Right ventricle myocardium superior (tissue), 1 donor: ENCODE data around the gene CC2D1B. TPM values are rescaled to one million over a fixed set of nuclear protein-coding genes. Genes with fewer than 3 reads are reported as not detected.
"Not testable (repeated sequence)": the region's sequence is repeated elsewhere in the genome, so short reads cannot be mapped to it uniquely, and the experiment has no call there.

Experiments
- ATAC-seq: fragments of 200-7000 bp; cut with Tn5 transposase; one replicate; pipeline ENCODE4 v1.9.1; 2020; ENCODE audit warnings: mild to moderate bottlenecking; ENCODE audit not compliant: poor library complexity
- DNase-seq: peaks from one replicate; pipeline ENCODE4 v3.0.0-alpha.2; 2020
- intact Hi-C: fragments of 100-400 bp; cut with DNase I; formaldehyde crosslinking; loops from one replicate; pipeline ENCODE4 v1.11.2; 2022
- long read RNA-seq: library from polyadenylated mRNA; unstranded; transcript quantifications from one replicate; pipeline ENCODE4 v2.0.0, GENCODE V29; 2021
- total RNA-seq: library from RNA; stranded (reverse); fragmentation: NEBNext Ultra II Directional; extraction: Animal tissue kit (Norgen Biotek cat#: 25700); gene quantifications from one replicate; pipeline ENCODE4 v1.2.1, GENCODE V29; 2021
- donor health status: DM: no; HTN: yes; CAD: no; lungs with severe emphysema.

Gene CC2D1B, protein sequence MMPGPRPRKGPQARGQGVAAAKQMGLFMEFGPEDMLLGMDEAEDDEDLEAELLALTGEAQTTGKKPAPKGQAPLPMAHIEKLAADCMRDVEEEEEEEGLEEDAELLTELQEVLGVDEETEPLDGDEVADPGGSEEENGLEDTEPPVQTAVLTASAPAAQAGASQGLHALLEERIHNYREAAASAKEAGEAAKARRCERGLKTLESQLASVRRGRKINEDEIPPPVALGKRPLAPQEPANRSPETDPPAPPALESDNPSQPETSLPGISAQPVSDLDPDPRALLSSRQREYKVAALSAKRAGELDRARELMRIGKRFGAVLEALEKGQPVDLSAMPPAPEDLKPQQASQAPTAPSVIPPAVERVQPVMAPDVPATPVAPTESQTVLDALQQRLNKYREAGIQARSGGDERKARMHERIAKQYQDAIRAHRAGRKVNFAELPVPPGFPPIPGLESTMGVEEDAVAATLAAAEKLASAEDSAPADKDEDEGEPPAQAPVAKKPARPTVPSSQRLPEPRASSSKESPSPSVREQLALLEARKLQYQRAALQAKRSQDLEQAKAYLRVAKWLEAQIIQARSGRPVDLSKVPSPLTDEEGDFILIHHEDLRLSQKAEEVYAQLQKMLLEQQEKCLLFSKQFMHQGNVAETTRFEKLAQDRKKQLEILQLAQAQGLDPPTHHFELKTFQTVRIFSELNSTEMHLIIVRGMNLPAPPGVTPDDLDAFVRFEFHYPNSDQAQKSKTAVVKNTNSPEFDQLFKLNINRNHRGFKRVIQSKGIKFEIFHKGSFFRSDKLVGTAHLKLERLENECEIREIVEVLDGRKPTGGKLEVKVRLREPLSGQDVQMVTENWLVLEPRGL
- 11.7 TPM for total RNA-seq
- long read RNA-seq, transcript CC2D1B-201 (25 exons, 3,377 nt): major isoform, 11 of 35 reads
- long read RNA-seq, partial matches to known transcripts: 19 of 35 reads
- long read RNA-seq, other reads (novel, unspliced or antisense): 5 of 35 reads

DNA sequence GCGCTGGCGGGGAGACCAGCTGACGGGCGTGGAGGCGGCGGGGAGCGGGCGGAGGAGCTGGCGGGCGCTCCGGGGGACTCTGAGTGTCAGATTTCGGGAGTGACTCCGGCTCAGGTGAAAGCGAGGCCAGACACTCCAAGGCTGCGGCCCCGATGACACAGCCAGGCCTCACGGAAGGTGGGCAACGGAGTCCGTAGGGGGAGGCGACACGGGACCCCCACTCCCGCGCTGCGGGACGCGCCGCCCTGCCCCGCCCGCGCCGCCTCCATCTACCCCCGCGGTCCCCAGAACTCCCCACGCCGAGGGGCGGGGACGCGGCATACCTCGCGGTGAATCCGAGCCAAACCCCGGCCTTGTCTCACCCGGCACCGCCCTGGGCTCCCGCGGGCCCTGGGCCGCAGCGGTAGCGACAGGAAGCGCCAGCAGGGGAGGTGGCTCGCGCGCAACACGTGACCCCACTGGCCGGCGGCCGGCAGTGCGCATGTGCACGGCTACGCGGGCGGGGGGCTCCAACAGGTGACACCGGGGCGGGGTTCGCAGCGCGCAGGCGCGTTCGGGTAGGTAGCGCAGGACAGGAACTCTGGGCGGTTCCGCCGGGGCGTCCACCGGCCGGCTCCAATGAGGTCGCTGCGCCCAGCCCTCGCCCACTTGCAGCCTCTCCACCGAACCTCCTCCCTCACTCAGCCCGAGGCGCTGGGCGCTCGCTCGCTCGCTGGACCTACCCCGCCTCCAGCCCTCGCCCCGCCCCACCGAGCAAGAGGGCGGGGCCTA lies at the start of gene CC2D1B:
CC2D1B (minus strand) TSS at position 460 of the 771 bp plus-strand sequence. CDS start 1,585 bp downstream, outside the sequence.
- intact Hi-C loops: no loop called here
- ATAC-seq (peak; percentile 94), DNase-seq (peak; percentile 99)

DNA sequence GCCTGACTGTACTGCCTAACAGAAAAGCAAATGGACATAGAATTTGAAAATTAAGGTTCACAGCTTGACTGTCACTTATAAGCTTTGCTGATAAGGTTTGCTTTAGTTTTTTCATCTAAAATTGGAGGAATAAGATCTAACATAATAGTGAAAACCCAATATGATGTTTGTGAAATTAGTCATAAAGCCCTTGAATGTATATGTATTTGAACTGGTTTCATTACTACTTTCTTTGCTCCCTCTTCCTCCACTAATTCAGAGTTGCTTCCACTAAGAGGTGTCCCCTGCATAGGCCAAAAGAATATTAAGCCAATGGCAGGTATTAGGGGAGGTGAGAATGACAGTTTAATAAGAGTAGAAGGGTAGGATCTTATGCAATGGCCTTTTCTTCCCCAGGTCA lies 48.9 kb upstream of the CC2D1B start:
- no peak for ATAC-seq
- DNase-seq: no peak
- intact Hi-C loops: no loop called here

DNA sequence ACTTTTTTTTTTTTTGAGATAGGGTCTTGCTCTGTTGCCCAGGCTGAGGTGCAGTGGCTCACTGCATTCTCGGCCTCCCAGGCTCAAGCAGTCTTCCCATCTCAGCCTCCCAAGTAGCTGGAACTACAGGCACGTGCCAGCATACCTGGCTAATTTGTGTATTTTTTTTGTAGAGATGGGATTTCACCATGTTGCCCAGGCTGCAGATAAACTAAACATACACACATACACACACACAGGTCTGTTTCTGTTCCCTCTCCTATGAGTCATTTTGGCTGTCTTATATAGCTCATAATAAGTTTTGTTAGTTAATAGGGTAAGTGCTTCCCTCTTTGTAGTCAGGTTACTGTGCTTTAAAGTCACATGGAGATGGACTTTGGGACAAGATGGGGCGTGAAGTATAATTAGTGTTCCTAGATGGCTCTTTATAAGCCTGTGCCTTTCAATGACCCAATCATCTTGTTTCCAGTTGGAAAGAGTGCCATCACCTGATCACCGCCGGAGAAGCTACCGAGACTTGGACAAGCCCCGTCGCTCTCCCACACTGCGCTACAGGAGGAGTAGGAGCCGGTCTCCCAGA lies 47.5 kb upstream of the CC2D1B start:
- intact Hi-C loops: no loop called here
- no peak for ATAC-seq

DNA sequence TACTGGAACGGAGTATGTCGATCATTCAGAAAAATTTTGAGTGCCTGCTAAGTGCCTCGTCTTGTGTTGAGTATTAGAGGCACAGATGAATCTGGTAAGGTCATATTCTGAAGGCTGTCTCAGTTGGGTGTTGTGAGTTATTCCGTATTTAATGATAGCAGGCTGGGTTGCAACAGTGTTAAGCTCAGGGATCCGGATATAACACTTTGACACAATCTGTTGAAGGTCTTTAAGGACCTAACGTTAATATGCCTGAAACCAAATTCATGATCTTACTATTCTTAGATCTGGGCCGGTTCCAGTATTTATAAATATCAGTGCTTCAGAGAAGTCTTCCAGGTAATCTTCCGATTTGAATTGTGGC lies 39.0 kb upstream of the CC2D1B start:
- DNase-seq: no peak
- no peak for ATAC-seq
- intact Hi-C loops: no loop called here

More for the DNA sequence above, 47.5 kb upstream of the CC2D1B start:
- no peak for DNase-seq

DNA sequence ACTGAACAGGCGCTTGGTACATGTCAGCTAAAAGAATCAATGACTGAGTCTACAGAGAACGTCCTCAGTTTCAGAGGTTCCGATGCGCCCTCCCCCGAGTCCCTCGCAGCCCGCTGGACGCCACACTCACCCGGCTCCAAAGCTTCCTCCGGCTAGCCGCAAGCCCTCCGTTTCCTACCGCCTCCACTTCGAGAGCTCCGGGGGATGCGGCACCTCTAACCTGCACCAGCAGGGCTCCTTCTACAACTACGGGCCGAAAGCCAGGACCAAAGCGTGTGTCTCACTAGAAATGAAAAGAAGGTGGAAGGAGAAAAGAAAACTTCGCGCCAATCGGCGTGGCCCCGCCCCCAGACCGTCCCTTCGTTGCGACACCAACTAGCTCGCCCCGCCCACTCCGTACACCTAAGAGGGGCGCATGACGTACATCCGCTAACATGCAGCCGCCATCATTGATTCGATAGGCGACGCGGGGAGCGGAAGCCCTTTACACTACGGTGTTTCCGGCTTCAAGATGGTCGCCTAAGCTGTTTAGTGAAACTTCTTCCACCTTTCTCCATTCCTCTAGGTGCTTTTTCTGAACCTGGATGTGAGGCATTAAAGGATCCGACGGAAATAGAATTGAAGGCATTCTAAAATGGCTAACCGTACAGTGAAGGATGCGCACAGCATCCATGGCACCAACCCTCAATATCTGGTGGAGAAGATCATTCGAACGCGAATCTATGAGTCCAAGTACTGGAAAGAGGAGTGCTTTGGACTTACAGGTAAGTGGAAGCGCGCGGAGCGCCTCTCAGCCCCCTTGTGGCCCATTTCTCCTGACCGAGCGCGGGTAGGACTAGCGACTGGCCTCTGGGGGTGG lies 38.3 kb upstream of the CC2D1B start, which contains the start of the genes ORC1 and PRPF38A:
ORC1 (minus strand) TSS at position 308 of the 859 bp plus-strand sequence. CDS start 2,200 bp downstream, outside the sequence.
PRPF38A (plus strand) TSS at position 487 of the 859 bp plus-strand sequence; CDS start at position 635, 148 bp downstream.
- DNase-seq: peak; percentile 98
- intact Hi-C loops: no loop called here
- peak; percentile 100 for ATAC-seq

DNA sequence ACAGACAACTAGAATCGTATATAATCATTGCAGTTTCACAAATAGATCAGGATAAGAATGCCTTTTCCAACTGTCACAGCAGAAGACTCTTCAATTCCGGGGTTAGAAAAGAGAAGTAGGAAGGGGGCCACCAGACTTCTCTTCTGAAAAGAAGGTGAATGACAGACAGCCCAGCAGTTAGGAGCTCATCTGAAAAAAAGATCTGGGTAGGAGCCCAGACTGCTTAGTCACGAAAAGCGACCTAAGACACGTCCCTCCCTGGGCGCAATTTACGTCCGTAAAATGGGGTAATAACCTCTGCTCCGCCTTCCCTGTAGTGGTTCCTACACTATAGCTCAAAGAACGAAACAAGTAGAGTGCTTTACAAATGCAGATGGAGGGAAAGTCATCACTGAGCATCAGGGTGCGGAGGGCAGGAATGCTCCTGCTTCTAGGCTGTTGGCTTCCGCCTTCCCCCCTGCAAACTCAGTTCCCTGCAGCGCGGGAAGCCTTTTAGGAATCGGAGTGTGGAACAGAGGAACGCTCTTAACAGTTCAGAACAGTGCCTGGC lies 37.6 kb upstream of the CC2D1B start:
- DNase-seq (no peak), ATAC-seq (peak; percentile 7)
- intact Hi-C loops: no loop called here

DNA sequence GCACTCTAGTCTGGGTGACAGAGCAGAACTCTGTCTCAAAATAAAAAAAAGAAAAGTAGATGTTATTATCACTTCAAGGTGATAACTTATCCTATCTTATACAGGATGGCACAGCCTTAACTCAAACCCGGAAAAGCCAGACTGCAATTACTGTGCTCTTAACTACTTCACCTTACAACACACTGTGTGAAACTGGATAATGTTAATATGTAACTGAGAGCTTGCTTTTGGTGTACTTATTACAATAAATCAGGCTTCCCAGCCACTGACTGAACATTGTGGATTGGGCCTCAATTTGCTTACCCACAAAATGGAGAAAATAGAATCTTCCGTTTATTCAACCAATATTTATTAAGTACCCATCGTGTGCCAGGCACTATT lies 36.8 kb upstream of the CC2D1B start:
- no peak for ATAC-seq
- intact Hi-C loops: no loop called here
- DNase-seq: no peak

DNA sequence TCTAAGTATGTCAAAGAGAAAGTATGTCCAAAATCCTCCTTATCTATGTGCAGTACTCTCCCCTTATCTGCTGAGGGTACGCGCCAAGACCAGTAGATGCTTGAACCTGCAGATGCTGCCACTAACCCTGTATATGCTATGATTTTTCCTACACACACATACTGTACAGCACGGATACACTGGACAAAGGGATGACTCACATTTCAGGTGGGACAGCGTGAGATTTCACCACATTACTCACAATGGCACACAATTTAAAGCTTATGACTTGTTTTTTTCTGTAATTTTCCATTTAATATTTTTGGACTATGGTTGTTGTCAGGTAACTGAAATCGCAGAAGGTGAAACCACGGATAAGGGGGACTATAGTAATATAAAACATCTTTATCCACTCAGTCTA lies 34.1 kb upstream of the CC2D1B start:
- intact Hi-C loops: no loop called here
- DNase-seq (no peak), ATAC-seq (no peak)

DNA sequence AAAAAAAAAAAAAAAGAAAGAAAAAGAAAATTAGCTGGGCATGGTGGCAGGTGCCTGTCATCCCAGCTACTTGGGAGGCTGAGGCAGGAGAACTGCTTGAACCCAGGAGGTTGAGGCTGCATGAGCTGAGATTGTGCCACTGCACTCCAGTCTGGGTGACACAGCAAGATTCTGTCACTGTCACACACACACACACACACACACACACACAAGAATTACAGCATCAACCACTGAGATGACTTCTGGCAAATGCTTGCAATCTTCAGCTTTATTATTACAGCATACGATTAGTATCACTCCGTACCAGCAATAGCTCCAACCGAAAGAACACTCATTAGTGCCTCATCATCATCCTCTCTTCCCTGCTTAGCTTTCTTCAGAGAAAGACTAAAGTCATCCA lies 33.6 kb upstream of the CC2D1B start:
- DNase-seq (no peak), ATAC-seq (no peak)
- intact Hi-C loops: no loop called here

DNA sequence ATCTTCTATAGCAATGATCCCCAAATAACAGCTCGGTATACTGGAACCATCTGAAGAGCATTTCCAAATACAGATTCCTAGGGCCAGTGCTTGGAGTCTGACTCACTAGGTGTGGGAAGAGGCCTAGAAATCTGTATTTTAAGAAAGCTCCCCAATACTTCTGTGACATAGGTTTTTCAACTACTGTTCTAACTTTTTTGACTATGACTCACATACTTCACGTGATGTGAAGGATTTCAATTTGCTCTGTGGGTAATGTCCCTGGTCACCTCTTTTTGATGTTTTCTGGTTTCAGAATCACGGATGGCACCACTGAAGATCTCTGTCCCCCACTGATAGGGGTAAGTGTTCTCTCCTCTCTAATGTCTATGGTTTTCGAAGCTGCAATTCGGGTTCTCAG lies 27.2 kb upstream of the CC2D1B start:
- intact Hi-C loops: no loop called here
- ATAC-seq (no peak), DNase-seq (no peak)

DNA sequence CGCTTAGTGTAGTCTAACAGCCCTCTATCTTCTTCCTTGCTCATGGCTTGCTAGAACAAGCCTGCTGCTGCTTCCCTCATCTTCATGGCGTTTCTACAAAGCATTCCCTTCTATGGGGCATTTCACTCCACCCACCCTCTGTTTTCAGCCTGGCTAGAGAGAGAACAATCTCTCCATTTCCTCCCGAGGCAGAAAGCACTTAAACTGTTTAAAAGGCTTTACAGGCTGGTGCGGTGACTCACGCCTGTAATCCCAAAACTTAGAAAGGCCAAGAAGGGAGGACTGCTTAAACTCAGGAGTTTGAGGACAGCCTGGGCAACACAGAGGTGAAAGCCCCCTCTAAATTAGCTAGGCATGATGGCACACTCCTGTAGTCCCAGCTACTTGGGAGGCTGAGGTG lies 20.5 kb upstream of the CC2D1B start:
- intact Hi-C loops: no loop called here
- ATAC-seq (no peak), DNase-seq (no peak)

DNA sequence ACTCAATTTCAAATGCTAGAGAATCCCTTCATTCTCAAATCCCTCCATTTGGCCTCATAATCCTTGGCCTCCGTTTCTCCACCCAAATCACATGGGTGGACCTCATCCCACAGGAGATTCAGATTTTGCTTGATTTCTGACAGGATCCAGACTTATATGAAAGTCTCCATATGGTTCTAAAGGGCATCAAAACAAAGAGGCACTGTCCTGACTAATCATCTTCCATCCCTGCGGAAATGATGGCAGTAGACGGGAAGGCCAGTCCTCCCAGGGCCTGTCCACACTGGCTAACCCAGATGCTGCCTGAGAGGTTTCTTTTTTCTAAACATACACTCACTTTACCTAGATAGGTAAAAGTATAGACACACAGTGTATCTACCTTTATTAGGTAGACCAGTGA lies 19.4 kb upstream of the CC2D1B start:
- intact Hi-C loops: no loop called here
- DNase-seq (no peak), ATAC-seq (no peak)

DNA sequence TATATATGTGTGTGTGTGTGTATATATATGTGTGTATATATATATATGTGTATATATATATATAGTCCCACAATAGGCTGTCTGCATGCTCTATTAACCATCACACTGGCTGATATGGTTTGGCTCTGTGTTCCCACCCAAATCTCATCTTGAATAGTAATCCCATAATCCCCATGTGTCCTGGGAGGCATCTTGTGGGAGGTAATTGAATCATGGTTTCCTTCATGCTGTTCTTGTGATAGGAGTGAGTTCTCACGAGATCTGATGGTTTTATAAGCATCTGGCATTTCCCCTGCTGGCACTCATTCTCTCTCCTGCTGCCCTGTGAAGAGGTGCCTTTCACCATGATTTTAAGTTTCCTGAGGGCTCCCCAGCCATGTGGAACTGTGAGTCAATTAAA lies 3.8 kb upstream of the CC2D1B start:
- DNase-seq, intact Hi-C loops, ATAC-seq: not testable (repeated sequence)

DNA sequence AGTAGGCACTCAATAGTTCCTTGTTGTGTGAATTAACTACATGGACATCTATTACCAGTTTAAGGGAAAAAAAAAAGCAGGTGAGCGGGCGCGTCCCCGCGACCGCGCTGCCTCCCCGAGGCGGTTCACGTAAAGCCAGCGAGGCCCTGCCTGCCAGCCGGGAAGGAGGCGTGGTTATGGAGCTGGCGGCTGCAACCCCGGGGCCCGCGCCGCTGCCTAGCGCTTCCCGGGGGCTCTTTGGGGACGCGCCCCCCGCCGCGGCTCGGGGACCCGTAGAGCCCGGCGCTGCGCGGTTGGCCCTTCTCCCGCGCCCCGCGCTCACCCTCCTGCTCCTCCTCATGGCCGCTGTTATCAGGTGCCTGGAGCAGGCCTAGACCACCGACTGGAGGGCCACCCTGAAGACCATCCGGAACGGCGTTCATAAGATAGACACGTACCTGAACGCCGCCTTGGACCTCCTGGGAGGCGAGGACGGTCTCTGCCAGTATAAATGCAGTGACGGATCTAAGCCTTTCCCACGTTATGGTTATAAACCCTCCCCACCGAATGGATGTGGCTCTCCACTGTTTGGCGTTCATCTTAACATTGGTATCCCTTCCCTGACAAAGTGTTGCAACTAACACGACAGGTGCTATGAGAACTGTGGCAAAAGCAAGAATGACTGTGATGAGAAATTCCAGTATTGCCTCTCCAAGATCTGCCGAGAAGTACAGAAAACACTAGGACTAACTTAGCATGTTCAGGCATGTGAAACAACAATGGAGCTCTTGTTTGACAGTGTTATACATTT lies 2.6 kb upstream of the CC2D1B start:
- ATAC-seq (no peak), DNase-seq (peak; percentile 68)
- intact Hi-C loops: no loop called here

DNA sequence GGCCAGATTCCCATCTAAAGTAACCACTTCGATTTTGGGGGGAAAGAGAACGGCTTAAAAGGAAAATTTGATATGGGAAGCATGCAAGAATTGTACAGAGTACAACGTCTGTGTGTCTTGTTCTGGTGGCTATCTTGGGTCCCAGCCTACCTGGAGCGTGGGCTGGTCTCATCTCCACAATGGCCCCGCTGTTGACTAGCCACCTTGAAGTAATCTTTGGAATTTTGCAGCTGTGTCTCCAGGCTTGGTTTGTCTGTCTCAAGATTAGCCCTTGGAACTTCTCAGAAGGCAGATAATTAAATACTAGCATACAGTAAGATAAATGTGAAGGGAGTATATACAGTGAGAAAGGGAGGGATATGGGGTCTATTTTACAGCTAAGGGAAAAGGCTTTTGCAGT lies 1.3 kb upstream of the CC2D1B start:
- intact Hi-C loops: no loop called here
- DNase-seq (no peak), ATAC-seq (no peak)

DNA sequence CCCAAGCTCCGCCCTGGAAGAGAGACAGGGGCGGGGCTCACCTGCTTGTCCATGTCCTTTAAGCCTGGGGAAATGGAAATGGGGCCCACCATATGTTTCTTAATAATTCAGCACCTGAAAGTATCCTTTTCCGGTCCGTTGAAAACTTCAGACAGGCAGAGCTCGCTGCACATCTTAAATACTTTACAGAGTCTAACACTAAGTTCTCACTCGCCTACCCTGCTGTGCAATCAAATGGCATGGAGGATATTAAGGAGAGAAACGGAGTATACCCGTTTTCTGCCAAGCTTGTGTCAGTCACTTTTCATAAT lies 467 bp upstream of the CC2D1B start:
- no peak for ATAC-seq
- intact Hi-C loops: no loop called here
- DNase-seq: no peak
